HepG2 (cell line): ENCODE measurements around the gene RIMS3. TPM values are rescaled to one million over a fixed set of nuclear protein-coding genes. Genes with fewer than 3 reads are reported as not detected.

Source experiments
- BRD4 ChIP-seq: sonication (generic); formaldehyde crosslinking; IDR thresholded peaks from 2 replicates; pipeline ENCODE4 v1.4.0; 2020; ENCODE audit warnings: missing genetic modification reagents
- CCDC6 ChIP-seq: sonication (generic); formaldehyde crosslinking; IDR thresholded peaks from 2 replicates; pipeline ENCODE4 v1.8.1; 2022; ENCODE audit warnings: mild to moderate bottlenecking, missing genetic modification reagents, moderate library complexity
- FOSL1 ChIP-seq: sonication (generic); formaldehyde crosslinking; IDR thresholded peaks from 2 replicates; pipeline ENCODE4 v1.9.0; 2021; ENCODE audit warnings: missing genetic modification reagents, borderline replicate concordance
- GATA4 ChIP-seq: sonication (generic); IDR thresholded peaks from 2 replicates; pipeline ENCODE4 v1.6.1; 2016; ENCODE audit warnings: antibody characterized with exemption, low read depth, borderline replicate concordance
- GMEB2 ChIP-seq: IDR thresholded peaks from 2 replicates; pipeline ENCODE4 v1.6.1; 2016; ENCODE audit warnings: missing biosample characterization, missing genetic modification reagents, low read depth
- GTF2F1 ChIP-seq: fragments of 150-350 bp; IDR thresholded peaks from 2 replicates; pipeline ENCODE4 v1.6.1; 2014; ENCODE audit warnings: low read length
- MIER3 ChIP-seq: IDR thresholded peaks from 2 replicates; pipeline ENCODE4 v1.6.1; 2016; ENCODE audit warnings: missing compliant biosample characterization, borderline replicate concordance
- PBX3 ChIP-seq: sonication (generic); formaldehyde crosslinking; IDR thresholded peaks from 2 replicates; pipeline ENCODE4 v1.8.1; 2023; ENCODE audit warnings: missing genetic modification reagents, inconsistent platforms, borderline replicate concordance
- PLSCR1 ChIP-seq: sonication (generic); formaldehyde crosslinking; IDR thresholded peaks from 2 replicates; pipeline ENCODE4 v1.5.0; 2020; ENCODE audit warnings: missing genetic modification reagents, mild to moderate bottlenecking, borderline replicate concordance
- REPIN1 ChIP-seq: sonication (generic); formaldehyde crosslinking; IDR thresholded peaks from 2 replicates; pipeline ENCODE4 v1.8.0; 2022; ENCODE audit warnings: missing genetic modification reagents, low read depth, mild to moderate bottlenecking, borderline replicate concordance
- SIX1 ChIP-seq: sonication (generic); formaldehyde crosslinking; IDR thresholded peaks from 2 replicates; pipeline ENCODE4 v1.4.0; 2020; ENCODE audit warnings: missing genetic modification reagents, borderline replicate concordance
- SKI ChIP-seq: fragments of 450-650 bp; IDR thresholded peaks from one replicate; pipeline ENCODE4 v1.6.1; 2018; ENCODE audit warnings: mild to moderate bottlenecking; ENCODE audit not compliant: partially characterized antibody
- TFDP1 ChIP-seq: IDR thresholded peaks from 2 replicates; pipeline ENCODE4 v1.6.1; 2016; ENCODE audit warnings: missing compliant biosample characterization, missing genetic modification reagents, borderline replicate concordance
- ZBTB14 ChIP-seq: sonication (generic); formaldehyde crosslinking; IDR thresholded peaks from 2 replicates; pipeline ENCODE4 v1.4.0; 2020; ENCODE audit warnings: missing genetic modification reagents
- ZEB1 ChIP-seq: IDR thresholded peaks from 2 replicates; pipeline ENCODE4 v1.6.1; 2012; ENCODE audit warnings: mild to moderate bottlenecking, low read depth, inconsistent platforms; ENCODE audit not compliant: insufficient replicate concordance
- ZFX ChIP-seq: sonication (generic); formaldehyde crosslinking; IDR thresholded peaks from 2 replicates; pipeline ENCODE4 v1.4.0; 2020; ENCODE audit warnings: mild to moderate bottlenecking, low read depth, missing genetic modification reagents, moderate library complexity
- ZNF124 ChIP-seq: sonication (generic); formaldehyde crosslinking; IDR thresholded peaks from 2 replicates; pipeline ENCODE4 v1.4.0; 2020; ENCODE audit warnings: missing genetic modification reagents
- ZNF263 ChIP-seq: sonication (generic); formaldehyde crosslinking; IDR thresholded peaks from 2 replicates; pipeline ENCODE4 v1.4.0; 2020; ENCODE audit warnings: missing genetic modification reagents
- ZNF576 ChIP-seq: sonication (generic); formaldehyde crosslinking; IDR thresholded peaks from 2 replicates; pipeline ENCODE4 v1.4.0; 2020; ENCODE audit warnings: mild to moderate bottlenecking, missing genetic modification reagents
- ZNF615 ChIP-seq: sonication (generic); formaldehyde crosslinking; IDR thresholded peaks from 2 replicates; pipeline ENCODE4 v1.5.0; 2020; ENCODE audit warnings: mild to moderate bottlenecking, missing genetic modification reagents, borderline replicate concordance
- ZNF772 ChIP-seq: sonication (generic); formaldehyde crosslinking; IDR thresholded peaks from 2 replicates; pipeline ENCODE4 v1.5.0; 2020; ENCODE audit warnings: mild to moderate bottlenecking, missing genetic modification reagents
- ZNF776 ChIP-seq: sonication (generic); formaldehyde crosslinking; IDR thresholded peaks from 2 replicates; pipeline ENCODE4 v1.4.0; 2020; ENCODE audit warnings: mild to moderate bottlenecking, missing genetic modification reagents
- polyA plus RNA-seq, 8 experiments: library from polyadenylated mRNA; depleted of rRNA in 3 of 8; stranded (reverse) in 7 of 8; unstranded in 1 of 8; fragments of >200 nt; fragmentation: Illumina TruSeq in 4 of 8; extraction: Trizol in 4 of 8; gene quantifications; 2 replicates each; pipeline versions ENCODE4 v1.2.1 to v1.2.3, GENCODE V29; 2011 to 2016; ENCODE audit warnings: low read depth in 4 of 8, missing spikeins in 1 of 8, mixed read lengths in 1 of 8; ENCODE audit not compliant: insufficient read depth in 1 of 8
- total RNA-seq, 5 experiments: library from RNA; depleted of rRNA; stranded (reverse); fragments of >200 nt; fragmentation: Illumina TruSeq; extraction: Trizol; gene quantifications; 2 replicates each; pipeline ENCODE4 v1.2.3, GENCODE V29; 2016; ENCODE audit warnings: low read depth in 1 of 5

RIMS3 gene
- total and polyA plus RNA-seq, 2 of the 13 experiments (the other 11 are each of a cell fraction or from before 2014, with no cell fraction given) = 2.1 to 5.4 TPM

- TF ChIP-seq GTF2F1 (no peak; the same call in 1 of the 2 replicates), ZEB1 (peak; percentile 79), ZBTB14 (CRISPR knock-in tag) (peak; percentile 61; the same call in 1 of the 2 replicates), MIER3 (peak; percentile 34; the same call in 1 of the 2 replicates), GMEB2 (CRISPR knock-in tag) (no peak; the same call in 1 of the 2 replicates), ZFX (CRISPR knock-in tag) (peak; percentile 82), ZNF124 (CRISPR knock-in tag) (peak; percentile 46; the same call in 1 of the 2 replicates), PBX3 (CRISPR knock-in tag) (no peak), ZNF576 (CRISPR knock-in tag) (0 out of 2 replicates have a peak, but pooled peaks have one; percentile 73), REPIN1 (peak; percentile 67), FOSL1 (CRISPR knock-in tag) (no peak), BRD4 (CRISPR knock-in tag) (peak; percentile 98), ZNF615 (CRISPR knock-in tag) (0 out of 2 replicates have a peak, but pooled peaks have one; percentile 85), ZNF772 (CRISPR knock-in tag) (peak; percentile 94), PLSCR1 (CRISPR knock-in tag) (no peak), SKI (no peak), TFDP1 (CRISPR knock-in tag) (peak; percentile 83; the same call in 1 of the 2 replicates), GATA4 (no peak), ZNF776 (CRISPR knock-in tag) (peak; percentile 81), SIX1 (no peak), ZNF263 (CRISPR knock-in tag) (peak; percentile 45; the same call in 1 of the 2 replicates), CCDC6 (CRISPR knock-in tag) (no peak; the same call in 1 of the 2 replicates)
Observed at GRCh38 chr1:40691538-40692428, 26.3 kb upstream of the RIMS3 start, which contains the start of gene NFYC (continued).
